Activated CD4-positive, CD25-positive, alpha-beta regulatory T cell treated with anti-CD3 and anti-CD28 coated beads, Interleukin-2, amount 50 U/mL, for 72 hours (primary cell): ENCODE data around the gene NRL.
A peak's percentile ranks its signal among the peaks of the same experiment; 100 is the strongest.

Experiments used
- DNase-seq: peaks from one replicate; pipeline ENCODE4 v3.0.0; 2021

The NRL gene

GRCh38 chr14:24080888-24081738, 33.6 kb downstream of the NRL start:
- peak; percentile 74 for DNase-seq

DNA sequence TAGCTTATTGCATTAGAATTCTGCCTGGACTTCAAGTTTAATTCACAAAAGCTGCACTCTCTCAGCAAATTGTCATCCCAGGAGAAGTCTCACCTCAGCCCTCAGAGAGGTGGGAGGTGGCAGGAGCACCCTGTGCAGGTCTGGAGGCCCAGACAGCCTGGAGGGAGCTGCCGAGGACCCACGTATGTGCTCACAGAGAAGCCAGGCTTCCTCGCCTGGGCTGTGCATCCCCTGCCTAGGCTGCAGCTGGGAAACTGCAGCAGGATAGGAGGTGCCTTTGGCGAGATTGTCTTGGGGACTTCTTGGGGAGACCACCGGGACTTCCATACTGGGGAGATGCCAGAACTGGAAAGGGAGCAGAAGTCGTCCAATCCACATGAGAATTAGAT, 34.6 kb downstream of the NRL start:
- DNase-seq, result no peak

GRCh38 chr14:24079491-24080141, 35.1 kb downstream of the NRL start:
- no peak for DNase-seq

- no peak for DNase-seq
Measured at GRCh38 chr14:24078146-24078545, 36.6 kb downstream of the NRL start.

DNA sequence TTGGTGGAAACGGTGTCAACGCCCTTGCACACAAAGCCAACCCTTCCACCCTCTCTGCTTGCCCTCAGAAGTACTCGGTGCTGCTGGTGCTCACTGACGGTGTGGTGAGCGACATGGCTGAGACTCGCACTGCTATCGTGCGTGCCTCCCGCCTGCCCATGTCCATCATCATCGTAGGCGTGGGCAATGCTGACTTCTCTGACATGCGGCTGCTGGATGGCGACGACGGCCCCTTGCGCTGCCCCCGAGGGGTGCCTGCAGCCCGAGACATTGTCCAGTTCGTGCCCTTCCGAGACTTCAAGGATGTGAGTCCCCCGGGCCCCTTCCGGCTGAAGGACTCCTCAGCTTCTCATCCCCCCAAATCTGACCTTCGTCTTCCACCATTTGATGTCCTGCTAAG, 37.7 kb downstream of the NRL start:
- DNase-seq, result no peak

DNA sequence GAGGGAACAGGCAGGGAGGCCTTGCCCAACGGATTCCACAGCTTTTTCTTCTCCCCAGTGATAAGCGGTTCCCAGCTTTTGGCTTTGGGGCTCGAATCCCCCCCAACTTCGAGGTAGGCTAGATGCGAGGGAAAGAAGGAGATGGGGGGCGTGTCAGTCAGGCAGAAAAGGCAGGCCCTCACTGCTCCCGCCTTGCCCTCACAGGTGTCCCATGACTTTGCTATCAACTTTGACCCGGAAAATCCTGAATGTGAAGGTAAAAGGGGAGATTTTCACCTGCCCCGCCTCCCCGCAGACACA, 38.5 kb downstream of the NRL start:
- DNase-seq, result no peak

DNA sequence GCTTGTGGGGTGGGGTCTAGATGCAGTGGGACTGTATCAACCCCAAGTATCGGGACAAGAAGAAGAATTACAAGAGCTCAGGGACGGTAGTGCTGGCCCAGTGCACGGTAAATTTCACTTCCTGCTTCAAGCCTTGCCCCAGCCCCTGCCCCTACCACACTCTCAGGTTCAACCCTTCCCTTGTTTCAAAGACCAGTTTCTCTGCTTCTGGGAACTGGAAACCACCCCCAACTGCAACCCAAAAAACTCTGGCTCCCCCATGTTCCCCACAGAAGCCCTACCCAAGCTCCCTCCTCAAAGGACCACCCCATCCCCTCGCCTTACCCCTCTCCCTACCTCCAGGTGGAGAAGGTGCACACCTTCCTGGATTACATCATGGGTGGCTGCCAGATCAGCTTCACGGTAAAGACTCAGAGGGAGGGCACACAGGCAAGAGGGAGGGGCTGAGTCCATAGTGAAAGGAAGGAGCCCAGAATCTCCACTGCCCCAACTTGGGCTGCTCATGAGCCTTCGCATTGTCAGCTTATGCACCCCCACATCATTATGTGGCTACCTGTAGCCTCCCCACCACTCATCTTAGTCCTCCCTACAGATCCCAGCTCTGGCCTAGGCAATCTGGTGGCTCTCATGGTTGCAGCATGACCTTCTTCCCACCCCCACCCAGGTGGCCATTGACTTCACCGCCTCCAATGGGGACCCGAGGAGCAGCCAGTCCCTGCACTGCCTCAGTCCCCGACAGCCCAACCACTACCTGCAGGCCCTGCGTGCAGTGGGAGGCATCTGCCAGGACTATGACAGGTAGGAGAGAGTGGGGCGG, 39.1 kb downstream of the NRL start:
- no peak for DNase-seq

DNA sequence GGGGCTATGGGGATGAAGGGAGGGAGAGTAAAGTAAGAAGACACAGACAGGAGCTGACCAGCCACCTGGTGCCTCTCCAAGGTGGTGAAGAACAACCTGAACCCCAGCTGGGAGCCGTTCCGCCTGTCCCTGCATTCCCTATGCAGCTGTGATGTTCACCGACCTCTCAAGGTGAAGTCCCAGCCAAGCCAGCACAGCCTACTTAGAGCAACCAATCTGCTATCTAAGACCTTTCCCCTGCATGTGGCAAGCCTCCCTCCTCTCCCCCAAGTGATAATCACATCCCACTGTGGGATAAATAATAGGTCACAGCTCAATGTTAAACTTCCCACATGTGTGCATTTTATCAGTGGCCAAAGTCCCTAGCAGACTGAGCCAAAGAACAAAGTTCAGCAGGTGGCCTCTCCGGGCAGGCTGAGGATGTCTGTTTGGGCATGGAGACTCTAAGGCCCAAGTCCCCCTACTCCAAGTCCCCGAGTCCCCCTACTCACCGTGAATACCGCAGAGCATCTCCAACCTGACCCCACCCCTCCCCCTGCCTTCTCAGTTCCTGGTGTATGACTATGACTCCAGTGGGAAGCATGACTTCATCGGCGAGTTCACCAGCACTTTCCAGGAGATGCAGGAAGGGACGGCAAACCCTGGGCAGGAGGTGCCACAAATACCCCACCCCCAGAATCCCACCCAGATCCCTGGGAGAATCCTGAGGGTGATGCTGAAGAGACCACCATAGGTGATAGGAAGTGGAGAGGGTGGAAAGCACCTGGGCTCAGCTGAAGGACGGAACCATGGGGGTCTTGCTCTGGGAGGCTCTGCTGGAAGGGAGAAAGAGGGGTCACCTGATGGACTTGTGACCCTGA, 39.9 kb downstream of the NRL start:
- DNase-seq, result no peak

- DNase-seq, result no peak
Measured at GRCh38 chr14:24072881-24073877, 41.6 kb downstream of the NRL start.

DNA sequence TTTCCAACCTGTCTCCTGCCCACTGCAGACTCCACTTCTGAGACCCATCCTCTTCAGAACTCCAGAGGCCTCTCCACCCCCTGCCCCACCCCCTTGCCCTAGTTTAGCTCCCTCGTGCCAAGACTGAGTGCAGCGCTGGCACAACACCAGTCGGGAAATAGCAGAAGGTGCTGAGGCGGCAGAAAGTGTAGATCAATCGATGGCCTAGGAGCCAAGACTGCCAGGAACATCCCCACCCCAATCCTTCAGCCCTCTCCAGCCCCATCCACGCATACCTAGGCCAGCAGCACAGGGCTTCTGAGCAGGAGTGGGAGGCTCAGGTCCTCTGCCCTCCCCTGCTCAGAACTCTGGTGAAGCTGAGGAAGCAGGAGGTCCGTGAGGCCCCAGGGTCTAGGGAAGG, 42.3 kb downstream of the NRL start:
- no peak for DNase-seq

DNA sequence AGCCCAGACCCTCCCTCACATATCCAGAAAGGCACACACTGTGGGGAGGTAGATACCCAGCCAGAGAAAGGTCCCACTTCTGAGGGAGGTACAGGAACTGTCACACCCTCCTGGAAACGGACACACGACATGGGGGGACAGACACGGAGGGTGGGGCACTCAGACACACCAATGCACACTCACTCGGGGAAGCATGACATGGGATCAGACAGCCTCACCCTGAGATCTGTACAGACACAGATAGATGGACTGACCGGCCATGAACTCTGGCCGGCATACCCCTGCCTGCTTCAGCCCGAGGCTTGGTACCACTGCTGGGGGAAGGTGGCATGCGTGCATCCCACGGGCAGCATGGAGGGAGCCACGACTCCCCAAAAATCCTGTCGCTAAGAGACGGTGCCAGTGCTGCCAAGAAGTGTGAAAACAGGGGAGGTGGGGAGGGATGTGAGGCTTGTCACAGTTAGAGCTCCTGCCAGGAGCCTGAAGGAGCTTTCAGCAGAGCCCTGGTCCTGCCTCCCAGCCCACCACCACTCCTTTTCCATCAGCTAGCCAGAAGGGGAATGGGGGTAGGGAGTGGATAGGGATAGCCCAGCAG, 42.8 kb downstream of the NRL start:
- no peak for DNase-seq

DNA sequence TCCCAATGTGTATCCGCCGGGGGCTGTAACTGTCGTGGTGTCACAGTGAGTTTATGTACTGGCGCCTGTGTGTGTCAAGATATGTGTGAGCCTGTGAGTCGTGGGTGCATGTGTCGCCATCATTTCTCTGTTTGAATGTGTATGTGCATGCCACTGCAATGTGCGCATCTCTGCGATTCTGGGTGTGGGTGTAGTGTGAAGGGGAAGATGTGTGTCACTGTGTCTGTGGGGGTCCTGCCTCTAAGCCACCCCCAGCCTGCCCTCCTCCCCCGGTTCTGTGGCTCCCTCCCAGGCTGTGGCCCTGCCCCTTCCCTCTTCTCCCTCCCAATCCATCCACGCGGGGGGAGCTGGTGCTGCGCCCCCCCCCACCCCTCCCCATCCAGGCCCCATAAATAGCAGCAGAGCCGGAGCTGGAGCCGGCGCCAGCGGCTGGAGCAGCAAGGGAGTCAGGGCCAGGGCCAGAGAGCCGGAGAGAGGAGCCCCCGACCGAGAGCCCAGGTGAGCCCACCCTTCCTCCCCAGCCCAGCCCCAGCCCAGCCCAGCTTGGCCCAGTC, 43.5 kb downstream of the NRL start, which contains the start of gene CPNE6:
Gene CPNE6, plus strand, starts transcription at position 419 of the 554 bp plus-strand sequence. CDS start 1,375 bp downstream, outside the sequence.
- DNase-seq, result no peak

DNA sequence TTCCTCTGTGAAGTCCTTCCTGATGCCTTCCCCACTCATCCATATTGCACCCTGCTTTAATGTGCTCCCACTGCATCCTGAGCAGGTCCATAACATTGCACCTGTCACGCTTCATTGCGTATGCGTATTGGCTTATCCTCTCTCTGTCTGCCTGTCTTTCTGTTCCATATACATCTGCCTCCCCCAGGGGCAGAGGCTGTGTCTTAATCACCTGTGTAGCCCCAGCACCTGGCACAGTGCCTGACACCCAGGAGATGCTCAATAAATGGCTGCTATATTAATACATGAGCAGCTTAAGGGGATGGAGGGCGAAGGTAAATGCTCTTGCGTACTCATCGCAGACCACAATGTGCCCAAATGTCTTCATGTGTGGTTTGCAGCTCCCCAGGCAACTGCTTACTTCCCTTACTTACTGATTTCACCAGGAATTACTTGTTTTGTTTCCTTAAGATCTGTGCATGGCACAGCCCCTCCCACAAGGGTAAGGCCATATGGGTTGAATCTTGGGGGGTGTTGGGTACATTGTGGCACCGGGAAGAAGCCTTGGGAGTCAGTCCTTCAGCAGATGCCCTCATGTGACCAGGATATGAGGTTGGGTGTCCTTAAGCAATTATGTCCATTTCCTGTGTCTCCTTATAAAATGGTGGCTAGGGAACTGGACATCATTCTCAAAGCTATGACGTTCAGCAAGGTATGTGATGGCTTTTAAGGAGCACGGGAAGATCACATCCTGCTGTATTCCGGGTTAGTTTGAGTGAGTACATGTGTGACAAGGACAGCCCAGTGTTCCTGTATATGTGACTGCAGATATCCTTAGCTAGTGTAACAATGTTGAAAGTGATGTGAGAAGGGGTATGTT, 44.2 kb downstream of the NRL start:
- no peak for DNase-seq

- no peak for DNase-seq
Measured at GRCh38 chr14:24069411-24069735, 45.4 kb downstream of the NRL start.

GRCh38 chr14:24068711-24069410, 45.9 kb downstream of the NRL start:
- DNase-seq, result no peak

DNA sequence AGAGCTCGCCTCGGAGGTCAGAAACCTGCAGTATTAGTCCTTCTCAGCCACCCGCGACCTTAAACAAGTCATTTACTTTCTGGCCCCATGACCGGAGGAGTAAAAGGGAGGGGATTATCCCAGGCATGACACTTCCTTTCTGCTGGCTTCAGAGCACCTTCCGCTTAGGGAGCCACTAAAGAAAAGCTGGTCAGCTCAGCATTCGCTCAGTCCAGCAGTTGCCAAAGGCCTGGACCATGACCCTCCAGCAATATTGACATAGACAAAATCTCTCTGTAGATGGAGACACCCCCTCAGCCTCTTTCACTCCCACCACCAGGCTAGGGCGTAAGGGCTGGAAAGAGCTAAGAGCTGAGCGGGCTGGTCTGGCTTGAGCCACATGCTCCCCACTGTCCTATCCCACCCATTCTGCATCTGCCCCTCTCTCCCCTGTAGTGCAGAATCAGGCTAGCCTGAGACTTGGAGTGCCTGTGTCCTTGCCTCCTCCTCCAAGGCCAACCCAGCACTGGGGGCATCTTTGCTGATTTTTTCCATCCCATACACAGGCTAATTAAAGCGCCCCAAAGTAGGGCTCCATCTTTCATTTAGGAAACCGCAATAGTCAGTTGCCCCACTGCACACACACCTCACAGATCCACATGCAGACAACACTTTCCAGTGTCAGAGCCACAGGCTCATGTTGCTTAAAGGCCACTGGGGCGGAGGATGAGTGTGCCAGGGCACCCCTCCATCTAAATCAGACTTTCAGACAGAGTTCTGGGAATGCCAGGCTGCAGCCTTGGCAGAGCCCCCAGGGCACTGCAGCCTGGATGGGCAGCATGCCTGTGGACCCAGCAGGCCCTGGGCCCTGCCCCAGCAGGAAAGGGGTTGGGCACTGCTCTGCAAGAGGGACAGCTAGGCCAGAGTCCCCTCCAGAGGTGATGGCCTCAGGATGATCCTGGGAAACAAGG, 47.3 kb downstream of the NRL start:
- no peak for DNase-seq

DNA sequence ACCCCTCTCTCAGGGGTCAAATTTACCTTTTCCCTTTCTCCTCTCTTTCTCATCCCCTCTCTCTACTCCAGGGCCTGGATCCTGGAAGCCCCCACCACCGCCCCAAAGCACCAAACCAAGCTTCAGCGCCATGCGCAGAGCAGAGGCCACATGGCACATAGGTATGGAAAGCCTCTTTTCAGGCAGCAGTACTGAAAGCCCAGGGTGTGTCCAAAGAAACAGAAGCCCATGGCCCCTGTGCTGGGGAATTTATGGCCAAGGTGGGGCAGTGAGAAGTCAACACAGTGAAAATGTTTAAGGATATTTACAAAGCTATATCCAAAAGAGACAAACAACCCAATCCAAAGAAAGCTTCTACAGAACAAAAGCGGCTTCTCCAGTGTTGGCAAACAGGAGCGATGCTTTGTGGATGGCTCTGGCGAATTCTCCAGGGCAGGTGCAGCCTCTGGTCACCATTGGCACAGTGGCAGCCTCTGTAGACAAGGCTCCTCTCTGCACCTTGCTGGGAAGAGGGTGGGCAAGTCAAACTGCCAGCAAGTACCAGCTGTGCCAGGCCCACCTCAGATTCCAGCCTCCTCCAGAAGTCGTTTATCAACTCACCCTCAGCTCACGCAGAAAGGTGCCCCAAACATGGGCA, 48.1 kb downstream of the NRL start:
- DNase-seq, result no peak

DNA sequence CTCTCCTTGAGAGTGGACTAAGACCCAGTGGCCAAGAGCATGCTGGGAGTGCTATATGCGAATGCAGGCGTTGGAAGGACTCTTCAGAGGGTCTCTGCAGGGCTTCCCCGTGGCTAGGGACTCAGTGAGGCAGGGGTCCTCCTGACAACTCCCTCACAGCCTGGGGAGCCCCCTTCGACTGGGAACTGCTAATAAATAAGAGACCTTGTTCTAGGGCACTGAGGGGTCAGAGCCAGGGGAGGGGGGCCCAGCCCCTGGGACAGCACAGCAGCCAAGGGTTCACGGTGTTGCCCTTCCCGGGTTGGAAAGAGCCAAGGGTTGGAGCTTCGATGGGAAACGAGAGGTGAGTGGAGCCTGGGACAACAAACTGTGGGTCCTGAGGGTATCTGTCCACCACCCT, 49.3 kb downstream of the NRL start:
- DNase-seq, result no peak
